NCI-H1105 treated with DMSO at 0.1 percent for 48 hours (cell line): ENCODE results near the gene NEDD4.
A peak's percentile ranks its signal among the peaks of the same experiment; 100 is the strongest.
"Not testable (repeated sequence)": the region's sequence is repeated elsewhere in the genome, so short reads cannot be mapped to it uniquely, and the experiment has no call there.

Experiments
- DNase-seq: peaks from one replicate; lab custom pipeline; 2025; lab: John Stamatoyannopoulos, UW

Gene NEDD4

DNA sequence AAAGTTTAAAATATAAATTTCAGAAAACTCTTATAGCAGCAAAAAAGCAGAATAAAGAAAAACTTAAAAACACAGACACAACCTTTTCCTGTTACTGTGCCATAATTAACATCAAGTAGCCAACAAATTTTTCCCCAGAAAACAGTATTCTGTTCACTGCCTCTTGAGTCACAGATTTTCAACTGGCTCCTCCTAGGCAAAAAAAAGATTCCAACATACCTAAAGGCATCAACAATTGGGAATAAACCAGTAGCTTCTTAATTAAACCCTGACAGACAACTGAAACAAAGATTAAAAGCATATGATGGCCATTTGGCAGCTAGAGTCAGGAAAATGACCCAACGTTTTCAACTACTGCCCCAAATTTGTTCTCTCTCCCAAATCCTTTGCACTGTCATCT is 10.9 kb upstream of the NEDD4 start:
- not testable (repeated sequence) for DNase-seq

DNA sequence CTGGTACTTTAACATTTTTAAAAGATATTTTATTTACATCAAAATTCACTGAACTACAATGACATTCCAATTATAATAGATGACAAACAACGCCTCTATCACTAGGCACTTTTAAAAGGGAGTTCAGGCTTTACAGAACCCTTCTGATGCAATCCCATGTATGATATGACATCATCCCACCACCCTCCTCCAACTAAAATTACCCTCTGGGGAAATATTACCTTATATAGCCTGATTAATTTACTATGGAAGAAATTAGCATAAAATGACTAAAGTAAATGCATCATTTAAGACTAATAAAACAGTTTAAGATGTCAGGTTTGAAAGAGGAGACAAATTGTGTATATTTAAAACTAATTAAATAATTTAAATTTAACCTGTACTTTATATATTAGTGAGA is 10.4 kb upstream of the NEDD4 start:
- not testable (repeated sequence) for DNase-seq

DNA sequence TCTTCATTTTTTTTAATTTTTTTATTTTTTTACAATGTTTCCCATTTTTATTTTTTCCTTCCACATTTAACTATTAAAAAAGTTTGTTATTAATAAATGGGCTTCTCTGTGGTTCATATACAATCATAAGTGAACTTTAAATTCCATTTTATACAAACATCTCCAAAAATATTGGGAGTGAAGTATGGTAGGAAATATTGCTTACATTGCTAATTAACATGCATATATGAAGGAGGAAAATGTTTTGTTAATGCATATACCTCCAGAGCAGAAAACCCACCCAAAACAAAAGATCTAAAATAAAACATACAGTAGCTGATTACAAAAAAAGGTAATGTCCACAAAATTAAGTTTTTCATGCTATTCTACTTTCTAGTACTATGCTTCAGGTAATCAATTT is 9.9 kb upstream of the NEDD4 start:
- not testable (repeated sequence) for DNase-seq

- no peak for DNase-seq
Observed at GRCh38 chr15:56001471-56002078, 8.2 kb upstream of the NEDD4 start.

GRCh38 chr15:55999658-56000057 is 6.2 kb upstream of the NEDD4 start:
- DNase-seq, result no peak

DNA sequence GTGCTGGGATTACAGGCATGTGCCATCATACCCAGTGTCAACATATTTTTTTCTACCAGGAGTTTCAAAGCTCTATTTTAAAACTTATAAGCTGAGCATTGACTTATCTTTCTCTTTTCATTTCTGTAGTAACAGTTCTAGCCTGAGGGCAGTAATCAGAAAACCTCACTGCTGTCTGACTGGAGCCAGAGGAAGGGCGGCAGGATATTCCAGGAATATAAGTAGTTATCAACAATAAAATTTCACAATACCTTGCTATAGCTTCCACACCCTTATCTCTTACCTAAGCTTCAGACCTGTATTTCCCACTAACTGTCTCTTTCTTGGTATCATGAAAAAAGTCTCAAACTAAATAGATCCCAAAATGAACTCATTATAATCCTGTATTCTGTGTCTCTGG is 5.1 kb upstream of the NEDD4 start:
- no peak for DNase-seq

- DNase-seq, result peak; percentile 45
Observed at GRCh38 chr15:55993804-55994560, 570 bp upstream of the NEDD4 start.

DNA sequence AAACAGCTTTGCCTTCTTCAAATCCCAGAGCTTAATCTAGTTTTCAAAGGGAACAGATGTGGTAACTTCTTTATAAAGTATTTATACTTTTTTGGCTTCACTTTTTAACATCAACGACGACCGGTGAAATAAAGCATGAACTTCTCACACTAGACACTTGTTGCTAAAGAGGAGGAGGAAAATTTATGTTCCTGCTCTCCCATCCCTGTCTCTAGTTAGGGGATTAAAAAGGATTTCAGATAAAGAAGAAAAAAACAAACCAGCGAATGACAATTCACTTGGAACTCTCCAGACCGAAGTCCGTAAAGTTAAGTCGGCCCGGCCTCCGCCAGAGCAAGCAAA is 672 bp downstream of the NEDD4 start:
- no peak for DNase-seq

DNA sequence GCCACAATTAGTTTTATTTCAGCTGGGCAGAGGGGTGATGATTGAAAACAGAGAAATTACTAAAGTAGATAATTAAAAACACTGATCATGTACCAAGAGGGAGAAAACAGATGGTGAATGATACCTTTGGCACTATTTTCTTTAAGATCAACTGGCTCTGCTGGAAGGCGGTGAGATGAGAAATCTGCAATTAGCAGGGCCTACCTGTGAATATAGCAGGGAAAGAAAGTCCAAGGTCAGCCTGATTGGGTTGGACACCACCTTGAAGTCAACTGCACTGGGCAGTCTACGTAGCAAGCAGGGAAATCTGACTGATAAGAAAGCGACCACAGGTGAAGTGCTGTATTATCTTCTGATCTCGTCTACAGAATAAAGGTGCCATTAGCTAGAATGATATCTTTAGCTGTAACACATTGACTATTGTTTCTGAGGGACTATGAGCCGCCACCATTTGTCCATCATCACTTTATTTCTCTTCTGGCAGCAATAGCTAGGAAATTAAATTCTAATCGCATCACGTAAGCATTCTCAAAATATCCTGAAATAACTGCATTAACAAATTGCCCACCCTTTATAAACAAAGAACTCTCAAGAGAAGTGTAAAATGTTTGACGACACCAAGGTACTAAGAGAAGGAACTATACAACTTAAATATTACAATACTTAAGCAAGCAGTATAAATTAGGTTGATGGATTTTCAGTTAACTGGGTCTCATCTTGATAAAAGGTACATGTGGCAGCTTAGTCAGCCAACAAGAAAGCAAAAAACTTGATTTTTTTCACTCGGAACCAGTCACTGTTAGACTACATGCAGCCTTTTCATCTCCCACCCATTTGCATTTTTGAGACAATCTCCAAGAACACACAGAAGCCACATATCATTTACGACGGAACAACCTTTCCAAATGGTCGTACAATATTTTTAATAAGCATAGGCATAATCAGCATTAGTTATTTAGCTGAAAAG is 1.3 kb downstream of the NEDD4 start:
- DNase-seq, result no peak

DNA sequence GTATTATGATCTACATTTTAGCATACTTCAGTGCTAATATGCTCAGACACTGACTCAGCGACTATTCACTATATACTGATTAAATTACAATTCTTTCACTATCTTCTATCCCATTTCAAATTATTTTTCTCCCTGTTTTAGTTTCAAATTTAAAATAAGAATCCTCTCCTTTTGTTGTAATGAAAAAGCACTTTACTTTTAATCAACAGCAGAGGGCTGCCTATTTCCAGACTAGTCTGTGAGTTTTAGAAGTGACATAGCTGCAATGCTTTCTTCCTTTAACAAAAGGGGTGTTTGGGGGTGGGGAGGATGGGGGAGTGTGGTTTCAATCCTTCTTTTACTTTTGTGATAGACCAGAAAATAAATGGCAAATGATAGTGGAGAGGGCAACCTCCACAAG is 2.4 kb downstream of the NEDD4 start:
- DNase-seq, result no peak

- DNase-seq, result no peak
Observed at GRCh38 chr15:55990516-55990915, 2.9 kb downstream of the NEDD4 start.

DNA sequence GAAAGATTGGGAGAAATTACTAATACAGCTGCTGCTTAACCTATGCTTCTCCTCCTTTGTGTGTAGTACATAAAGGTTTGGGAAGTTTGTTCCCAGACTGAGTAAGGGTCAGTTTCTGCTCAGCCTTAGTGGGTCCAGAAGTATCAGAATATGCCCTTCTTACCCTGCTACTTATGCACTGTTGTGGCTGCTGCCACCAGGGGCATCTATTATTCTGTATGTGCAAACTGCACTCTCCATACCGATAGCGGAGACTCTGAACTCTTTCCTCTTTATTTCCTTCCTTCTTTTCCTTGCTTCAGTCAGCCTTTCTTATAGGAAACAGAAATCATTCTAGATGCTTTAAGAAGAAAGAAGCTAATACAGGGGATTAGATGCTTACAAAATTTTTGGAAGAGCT is 4.0 kb downstream of the NEDD4 start:
- DNase-seq, result no peak

GRCh38 chr15:55981582-55982249 is 11.7 kb downstream of the NEDD4 start:
- DNase-seq, result no peak

GRCh38 chr15:55980511-55980910 is 12.9 kb downstream of the NEDD4 start:
- DNase-seq, result no peak

GRCh38 chr15:55977231-55977630 is 16.2 kb downstream of the NEDD4 start:
- no peak for DNase-seq

GRCh38 chr15:55970286-55970685 is 23.1 kb downstream of the NEDD4 start:
- no peak for DNase-seq

- no peak for DNase-seq
Observed at GRCh38 chr15:55969582-55969981, 23.8 kb downstream of the NEDD4 start.

- no peak for DNase-seq
Observed at GRCh38 chr15:55968923-55969322, 24.5 kb downstream of the NEDD4 start.

GRCh38 chr15:55965091-55965490 is 28.3 kb downstream of the NEDD4 start:
- DNase-seq, result no peak

DNA sequence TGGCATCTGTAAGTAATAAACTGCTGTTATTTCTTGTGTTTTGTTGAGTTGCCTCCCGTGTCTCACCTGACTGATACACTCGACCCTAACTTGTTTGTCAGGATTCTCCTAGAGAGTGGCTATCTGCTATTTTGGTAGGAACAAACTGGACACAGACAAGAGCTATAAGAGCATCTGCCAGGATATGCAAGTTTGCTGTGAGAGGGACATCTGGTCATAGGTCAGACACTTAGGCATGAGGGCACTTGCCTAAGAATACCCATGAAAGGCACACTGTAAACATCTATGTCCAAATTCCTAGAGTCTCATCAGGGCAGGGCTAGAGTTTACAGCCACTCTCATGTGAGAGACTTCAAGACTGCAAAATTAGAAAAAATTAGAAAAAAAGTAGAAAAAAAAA is 32.5 kb downstream of the NEDD4 start:
- no peak for DNase-seq

DNA sequence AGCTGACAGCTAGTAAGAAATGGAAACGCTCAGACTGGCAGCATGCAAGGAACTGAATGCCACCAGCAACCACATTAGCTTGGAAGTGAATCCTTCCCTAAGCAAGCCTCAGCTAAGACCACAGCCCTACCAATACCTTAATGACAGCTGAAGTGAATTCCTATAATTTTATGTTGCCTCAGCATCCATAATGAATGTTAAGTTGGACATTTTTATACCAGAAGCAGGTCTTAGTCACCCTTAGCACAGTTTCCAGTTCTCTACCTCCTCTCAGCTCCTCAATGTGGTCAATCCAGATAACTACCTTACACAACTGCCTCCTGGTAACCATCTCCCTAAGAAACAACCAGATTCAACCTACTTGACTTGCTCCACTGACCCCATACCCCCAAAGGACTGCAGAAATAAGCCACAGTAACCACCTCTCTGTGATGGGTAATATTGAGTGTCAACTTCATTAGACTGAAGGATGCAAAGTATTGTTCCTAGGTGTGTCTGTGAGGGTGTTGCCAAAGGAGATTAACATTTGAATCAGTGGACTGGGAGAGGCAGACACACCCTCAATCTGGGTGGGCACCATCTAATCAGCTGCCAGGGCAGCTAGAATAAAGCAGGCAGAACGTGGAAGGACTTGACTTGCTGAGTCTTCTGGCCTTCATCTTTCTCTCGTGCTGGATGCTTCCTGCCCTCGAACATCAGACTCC is 33.5 kb downstream of the NEDD4 start:
- no peak for DNase-seq

DNA sequence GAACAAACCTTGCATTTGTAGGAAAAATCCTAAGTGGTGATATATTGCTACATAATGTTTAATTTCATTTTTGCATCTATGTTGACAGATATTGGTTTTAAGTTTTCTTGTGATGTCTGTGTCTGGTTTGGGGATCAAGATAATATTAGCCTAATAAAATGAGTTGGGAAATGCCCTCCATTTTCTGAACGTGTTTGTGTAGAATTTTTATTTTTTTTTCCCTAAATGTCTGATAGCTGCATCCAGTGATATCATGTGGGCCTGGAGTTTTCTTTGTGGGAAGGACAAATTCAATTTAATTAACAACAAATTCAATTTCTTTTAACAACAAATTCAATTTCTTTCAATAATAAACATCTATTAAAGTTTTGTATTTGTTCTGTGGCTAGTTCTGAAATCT is 35.1 kb downstream of the NEDD4 start:
- no peak for DNase-seq
